ENCODE measurements around the gene DLG2. TPM values are rescaled to one million over a fixed set of nuclear protein-coding genes. Genes with fewer than 3 reads are reported as not detected.
"Not testable (repeated sequence)": the region's sequence is repeated elsewhere in the genome, so short reads cannot be mapped to it uniquely, and the experiment has no call there.

DLG2 gene
- total RNA-seq, 1 experiment from 2014 or later = 0.17 TPM

DNA sequence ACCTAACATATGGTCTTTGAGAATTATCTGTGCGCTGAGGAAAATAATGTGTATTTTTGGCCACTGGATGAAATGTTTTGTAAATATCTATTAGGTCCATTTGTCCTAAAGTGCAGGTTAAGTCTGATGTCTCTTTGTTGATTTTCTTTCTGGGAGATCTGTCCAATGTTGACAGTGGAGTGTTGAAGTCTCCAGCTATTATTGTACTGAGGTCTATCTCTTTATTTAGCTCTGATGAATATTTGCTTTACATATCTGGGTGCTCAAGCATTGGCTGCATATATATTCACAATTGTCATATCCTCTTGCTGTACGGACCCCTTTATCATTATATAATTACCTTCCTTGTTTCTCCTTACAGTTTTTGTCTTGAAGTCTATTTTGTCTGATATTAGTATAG is 833.8 kb downstream of the DLG2 start:
- no peak for DNase-seq (ENCODE audit: low read depth)

DNA sequence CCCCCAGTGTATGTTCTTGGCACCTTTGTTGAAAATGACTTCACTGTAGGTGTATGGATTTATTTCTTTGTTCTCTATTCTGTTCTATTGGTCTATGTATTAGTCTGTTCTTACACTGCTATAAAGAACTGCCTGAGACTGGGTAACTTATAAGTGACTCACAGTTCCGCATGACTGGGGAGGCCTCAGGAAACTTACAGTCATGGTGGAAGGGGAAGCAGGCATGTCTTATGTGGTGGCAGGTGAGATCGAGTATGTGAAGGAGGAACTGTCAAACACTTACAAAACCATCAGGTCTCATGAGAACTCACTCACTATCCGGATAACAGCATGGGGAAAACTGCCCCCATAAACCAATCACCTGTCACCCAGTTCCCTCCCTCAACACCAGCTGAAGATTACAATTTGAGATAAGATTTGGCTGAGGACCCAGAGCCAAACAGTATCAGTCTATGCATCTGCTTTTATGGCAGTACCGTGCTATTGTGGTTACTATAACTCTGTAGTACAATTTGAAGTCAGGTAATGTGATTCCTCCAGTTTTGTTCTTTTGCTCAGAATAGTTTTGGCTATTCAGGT is 836.2 kb downstream of the DLG2 start:
- DNase-seq (ENCODE audit: low read depth) = no peak

DNA sequence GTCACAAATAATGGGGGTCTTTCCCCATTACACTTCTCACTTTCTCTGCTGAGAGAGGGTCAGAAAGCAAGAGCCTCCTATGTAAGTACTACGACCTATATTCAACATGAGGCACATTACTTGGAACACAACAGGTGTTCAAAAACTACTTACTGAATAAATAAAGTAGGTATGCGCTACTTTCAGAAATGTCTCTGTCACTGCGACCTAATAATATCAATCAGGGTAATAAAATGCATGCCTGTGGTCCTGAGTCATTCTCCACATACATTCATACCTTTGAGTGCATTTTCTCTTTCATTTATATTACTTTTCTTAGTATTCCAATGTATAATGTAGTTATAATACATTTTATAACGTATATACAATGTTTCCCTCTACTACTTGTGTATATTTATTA is 838.9 kb downstream of the DLG2 start:
- no peak for DNase-seq (ENCODE audit: low read depth)

DNA sequence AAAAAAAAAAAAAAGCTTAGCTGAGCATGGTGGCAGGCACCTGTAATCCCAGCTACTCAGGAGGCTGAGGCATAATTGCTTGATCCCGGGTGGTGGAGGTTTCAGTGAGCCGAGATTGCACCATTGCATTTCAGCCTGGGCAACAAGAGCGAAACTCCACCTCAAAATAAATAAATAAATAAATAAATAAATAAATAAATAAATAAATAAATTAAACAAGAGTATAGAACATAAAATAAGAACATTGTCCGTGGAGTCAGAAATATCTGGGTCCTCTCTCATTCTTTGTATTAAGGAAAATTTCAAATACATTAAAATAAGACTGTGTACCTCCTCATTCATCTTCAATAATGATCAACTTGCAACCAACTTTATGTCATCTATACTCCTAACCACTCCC is 843.0 kb downstream of the DLG2 start:
- not testable (repeated sequence) for DNase-seq (ENCODE audit: low read depth)

- peak; percentile 5 for DNase-seq (ENCODE audit: low read depth)
Observed at GRCh38 chr11:84780689-84781293, 846.4 kb downstream of the DLG2 start.

DNA sequence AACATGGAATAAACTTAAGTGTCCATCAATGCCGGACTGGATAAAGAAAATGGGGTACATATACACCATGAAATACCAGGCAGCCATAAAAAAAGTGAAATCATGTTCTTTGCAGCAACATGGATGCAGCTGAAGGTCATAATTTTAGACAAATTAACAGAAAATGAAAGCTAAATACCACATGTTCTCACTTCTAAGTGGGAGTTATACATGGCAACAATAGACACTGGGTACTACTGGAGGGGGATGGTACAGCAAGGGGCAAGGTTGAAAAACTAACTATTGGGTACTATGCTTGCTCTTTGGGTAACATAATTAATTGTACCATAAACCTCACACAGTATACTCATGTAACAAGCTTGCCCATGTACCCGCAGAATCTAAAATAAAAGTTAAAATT is 851.6 kb downstream of the DLG2 start:
- no peak for DNase-seq (ENCODE audit: low read depth)

- no peak for DNase-seq (ENCODE audit: low read depth)
Observed at GRCh38 chr11:84763931-84764330, 863.2 kb downstream of the DLG2 start.

DNA sequence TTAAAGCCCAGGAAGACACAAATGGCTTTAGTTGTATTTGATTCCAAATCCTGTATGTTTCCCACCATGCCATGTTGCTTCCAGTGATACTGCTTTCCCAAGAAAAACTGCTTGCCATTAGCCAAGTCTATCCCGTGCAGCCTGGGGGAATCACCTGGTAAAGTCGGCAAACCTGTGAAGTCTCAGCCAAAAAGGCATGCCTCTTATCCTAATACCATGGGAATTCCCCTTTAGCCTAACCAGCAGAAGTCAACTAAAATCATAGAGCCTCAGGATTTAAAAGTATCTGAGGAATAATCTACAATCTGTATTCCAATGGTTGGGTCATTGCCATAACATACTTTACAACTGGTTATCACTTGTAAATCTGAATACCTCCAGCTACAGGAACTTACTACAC is 869.4 kb downstream of the DLG2 start:
- DNase-seq (ENCODE audit: low read depth) = no peak

GRCh38 chr11:84751371-84751770 is 875.8 kb downstream of the DLG2 start:
- DNase-seq (ENCODE audit: low read depth) = no peak

DNA sequence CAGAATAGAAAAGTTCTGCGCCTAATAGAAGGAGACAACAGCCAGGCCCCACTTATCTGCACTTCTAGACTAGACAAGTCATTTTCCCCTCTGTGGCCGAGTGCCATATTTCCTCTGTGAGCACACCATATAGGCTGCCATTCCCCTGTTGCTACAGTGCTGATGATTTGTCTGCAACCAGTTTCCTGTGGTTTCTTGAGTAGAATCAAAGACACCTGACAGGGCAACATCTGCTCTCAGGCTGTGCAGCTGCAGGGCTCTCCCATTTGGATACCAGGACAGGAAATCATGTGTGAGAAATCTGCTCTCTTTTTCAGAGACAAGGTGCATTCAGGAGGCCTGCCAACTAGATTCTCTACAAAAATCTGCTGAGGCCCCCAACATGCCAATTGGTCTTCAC is 879.3 kb downstream of the DLG2 start:
- no peak for DNase-seq (ENCODE audit: low read depth)

- DNase-seq (ENCODE audit: low read depth) = no peak
Observed at GRCh38 chr11:84740050-84740449, 887.1 kb downstream of the DLG2 start.

- DNase-seq (ENCODE audit: low read depth) = no peak
Observed at GRCh38 chr11:84724256-84724655, 902.9 kb downstream of the DLG2 start.

- DNase-seq (ENCODE audit: low read depth) = no peak
Observed at GRCh38 chr11:84722583-84723108, 904.5 kb downstream of the DLG2 start.

- DNase-seq (ENCODE audit: low read depth) = no peak
Observed at GRCh38 chr11:84721561-84721961, 905.6 kb downstream of the DLG2 start.

DNA sequence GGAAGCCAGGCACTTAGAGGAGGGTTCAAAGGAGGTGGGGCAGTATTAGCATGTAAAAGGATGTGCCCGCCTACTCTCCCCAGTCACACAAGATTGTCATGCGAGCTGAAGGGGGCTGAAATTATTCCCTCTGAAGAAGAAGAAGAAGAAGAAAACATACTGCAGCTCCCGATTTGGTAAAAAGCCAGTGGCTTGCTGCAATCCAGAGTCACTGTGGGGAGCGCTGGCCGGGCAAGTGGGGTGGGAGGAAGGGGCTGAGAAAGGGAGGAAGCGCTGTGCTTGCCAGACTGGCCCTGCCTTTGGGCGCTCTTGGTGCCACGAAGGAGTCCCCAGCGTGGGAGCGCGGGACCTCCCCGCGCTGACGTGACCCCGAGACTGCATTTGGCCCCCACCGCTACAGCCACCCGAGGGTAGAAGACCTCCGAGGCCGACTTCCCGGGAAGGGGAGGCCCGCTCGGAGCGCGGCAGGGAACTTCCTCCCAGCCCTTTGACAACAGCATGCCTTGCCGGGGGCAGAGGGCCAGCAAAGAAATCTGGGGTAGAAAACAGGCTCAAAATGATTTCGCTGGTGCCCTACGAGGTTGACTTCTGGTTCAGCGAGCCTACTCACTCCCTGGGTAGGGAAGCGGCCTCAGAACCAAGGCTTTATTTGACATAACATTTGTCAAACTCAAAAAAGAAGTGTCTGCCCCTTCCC is 906.3 kb downstream of the DLG2 start:
- no peak for DNase-seq (ENCODE audit: low read depth)

DNA sequence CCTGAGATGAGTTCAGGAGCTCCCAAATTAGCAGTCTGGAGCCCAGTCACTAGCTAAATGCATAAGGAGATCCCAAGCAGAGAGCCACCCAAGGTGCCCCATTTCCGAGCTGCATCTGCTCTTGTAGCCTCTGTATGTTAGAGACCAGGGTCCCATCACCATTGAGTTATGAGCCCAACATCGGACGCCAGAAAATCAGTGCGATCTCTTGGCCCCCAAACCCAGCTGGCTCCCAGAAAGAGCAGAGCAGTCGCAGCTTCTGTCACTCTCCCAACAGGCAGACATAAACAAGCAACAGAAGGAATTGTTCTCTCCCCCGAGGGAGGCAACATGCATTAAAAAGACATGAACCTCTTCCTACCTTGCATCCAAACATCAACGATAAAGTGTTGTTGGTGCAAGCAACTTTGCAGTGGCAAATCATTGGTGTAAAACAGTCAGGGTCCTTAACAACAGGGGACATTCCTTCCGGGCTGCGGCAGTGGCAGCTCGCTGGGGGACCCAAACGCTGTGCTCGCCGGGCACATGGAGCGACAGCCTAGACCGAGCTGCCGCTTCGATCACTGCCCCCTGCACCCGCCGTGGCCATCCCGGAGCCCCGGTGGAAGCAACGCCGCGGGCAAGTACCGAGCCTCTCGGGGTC is 907.1 kb downstream of the DLG2 start:
- DNase-seq (ENCODE audit: low read depth) = no peak

DNA sequence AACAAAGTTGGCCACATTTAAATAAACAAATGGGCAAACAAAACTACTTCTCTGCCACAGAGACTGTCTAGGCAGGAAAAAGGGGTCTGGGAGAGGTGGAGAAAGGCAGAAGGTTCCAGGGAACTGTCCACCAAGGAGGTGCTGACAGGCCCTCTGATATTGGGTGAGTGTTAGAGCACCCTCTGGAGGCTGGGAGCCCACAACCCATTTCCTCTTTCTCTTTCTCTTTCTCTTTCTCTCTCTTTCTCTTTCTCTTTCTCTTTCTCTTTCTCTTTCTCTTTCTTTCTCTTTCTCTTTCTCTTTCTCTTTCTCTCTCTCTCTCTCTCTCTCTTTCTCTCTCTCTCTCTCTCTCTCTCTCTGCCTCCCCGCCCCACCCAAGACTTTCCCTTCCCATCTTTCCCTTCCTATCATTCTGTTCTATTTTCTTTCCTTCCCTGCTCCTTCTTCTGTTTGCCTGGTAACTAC is 912.8 kb downstream of the DLG2 start:
- peak; percentile 2 for DNase-seq (ENCODE audit: low read depth)

- no peak for DNase-seq (ENCODE audit: low read depth)
Observed at GRCh38 chr11:84691830-84692229, 935.3 kb downstream of the DLG2 start.

DNA sequence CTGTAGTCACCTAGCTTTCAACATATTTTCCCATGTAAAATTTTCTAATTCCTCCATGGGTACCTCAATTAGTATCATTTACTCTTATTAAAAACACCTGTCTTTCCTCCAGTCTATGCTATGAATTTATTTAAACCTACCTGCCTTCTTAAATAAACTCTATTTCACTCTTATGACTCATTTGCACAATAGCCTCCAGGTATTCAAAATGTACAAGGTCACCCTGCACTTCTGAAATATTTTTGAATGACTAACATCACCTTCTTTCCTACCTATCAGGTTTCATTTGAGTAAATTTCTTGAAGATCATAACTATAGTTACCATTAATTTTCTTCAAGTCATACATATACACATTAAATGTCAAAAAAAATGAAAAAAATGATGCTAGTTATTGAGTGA is 939.7 kb downstream of the DLG2 start:
- DNase-seq (ENCODE audit: low read depth) = no peak

DNA sequence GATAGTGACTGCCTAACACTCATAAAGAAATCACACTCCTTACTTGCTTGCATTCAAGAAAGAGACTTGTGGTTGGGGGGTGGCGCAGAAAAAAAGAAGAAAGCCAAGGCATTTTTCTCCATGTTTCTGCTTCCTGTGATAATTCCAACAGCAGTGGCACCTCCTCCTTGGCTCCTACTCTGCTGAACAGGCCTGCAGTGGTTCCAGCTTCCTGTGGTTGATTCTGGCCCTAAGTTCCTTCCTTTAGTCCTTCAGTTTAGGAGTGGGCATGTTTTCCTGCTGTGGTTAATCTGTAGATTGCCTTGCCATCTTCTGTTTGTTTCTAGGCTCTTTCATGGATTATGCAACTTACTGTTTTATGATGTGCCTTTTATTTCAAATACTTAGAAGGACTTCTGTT is 940.4 kb downstream of the DLG2 start:
- no peak for DNase-seq (ENCODE audit: low read depth)

DNA sequence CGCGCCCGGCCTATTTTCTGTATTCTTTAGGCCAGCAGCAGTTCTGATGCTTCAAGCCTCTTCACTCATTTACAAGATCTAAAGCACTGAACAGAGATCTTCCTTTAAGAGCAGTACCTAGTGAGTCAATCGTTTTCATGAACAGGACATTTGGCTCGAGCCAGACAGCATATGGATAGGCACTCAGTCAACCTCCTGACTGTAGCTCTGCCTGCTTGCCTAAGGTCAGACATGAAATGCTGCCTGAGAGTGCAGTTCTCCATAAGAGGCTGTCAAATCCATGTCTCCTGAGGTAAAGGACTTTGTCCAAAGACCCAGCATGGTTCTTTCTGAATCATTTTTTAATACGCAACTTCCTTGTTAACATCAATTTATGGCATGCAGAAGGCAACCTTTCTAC is 941.2 kb downstream of the DLG2 start:
- DNase-seq (ENCODE audit: low read depth) = no peak

- no peak for DNase-seq (ENCODE audit: low read depth)
Observed at GRCh38 chr11:84685149-84685548, 942.0 kb downstream of the DLG2 start.

All from LHCN-M2 (cell line).